NCI-H1105 (cell line): ENCODE data around the gene ANXA11.

ENCODE experiments used
- DNase-seq: peaks from one replicate; lab custom pipeline; 2025; lab: John Stamatoyannopoulos, UW

ANXA11 gene

DNA sequence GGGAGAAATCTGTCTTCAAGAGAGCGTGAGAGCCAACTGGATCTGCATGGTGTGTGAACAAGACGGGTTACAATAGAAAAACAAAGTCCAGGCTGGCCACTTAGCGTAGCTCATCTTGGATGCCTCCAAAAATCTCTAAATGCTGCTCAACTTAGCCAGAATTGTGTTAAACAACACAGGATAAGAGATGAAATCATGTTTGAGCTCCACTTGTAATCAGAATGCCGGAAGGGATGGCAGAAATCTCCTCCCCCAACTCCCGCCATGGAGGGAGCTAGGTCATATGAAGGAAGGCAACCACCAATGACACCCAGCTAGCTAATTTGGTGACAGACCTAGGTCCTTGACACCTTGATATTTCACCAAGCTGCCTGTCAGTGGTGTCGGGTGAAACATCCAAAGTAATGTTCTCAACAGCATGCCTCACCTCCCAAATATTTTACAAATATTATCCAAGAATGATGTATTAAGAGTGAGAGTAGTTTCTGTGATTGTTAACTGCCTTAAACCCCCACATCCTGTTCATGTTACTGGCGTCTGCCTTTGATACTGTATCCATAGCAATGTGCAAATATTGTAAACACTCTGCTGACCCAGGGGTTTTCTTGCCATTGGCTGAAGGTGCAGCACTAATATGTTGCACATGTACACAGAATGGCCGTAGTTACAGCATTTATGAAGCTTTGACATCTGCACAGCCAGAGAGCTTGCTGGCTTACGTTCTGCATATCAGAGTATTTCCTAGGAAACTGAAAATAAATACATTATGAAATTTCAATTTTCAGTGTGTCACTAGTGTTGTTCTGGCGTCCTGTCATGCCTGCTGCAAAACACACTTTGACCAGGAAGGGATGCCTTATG lies 101.0 kb downstream of the ANXA11 start:
- no peak for DNase-seq
